ENCODE results near the gene IRS2.
A peak's percentile ranks its signal among the peaks of the same experiment; 100 is the strongest.
"Not testable (repeated sequence)": the region's sequence is repeated elsewhere in the genome, so short reads cannot be mapped to it uniquely, and the experiment has no call there.

The IRS2 gene

DNA sequence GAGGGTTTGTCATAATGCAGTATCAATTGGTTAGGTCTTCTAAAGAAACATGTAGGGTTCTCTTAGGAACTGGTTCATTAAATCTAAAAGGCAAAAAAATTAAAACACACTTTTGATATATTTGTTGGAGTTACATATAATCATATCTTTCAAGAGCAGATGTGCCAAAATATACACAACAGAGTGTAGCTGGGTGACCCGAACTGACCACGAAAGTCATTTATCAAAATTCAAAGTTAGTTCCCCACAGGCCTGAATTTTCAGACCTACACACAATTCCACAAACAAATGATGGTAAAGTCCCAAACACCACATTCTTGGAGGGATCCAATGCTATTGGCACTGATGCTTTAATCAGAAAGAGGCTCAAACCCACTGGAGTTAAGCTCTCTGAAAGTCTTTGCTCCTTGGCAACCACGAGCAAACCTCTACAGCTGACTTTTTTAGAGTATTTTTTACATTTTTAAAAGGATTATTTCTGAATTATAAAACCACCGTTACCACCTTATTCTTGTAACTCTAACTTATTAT is 50.9 kb downstream of the IRS2 start:
- intact Hi-C loops (cut with DNase I; ENCODE audit: low total_unique reads): no loop called here
- H3K27ac ChIP-seq: peak overlapping the region in 1 of 2 donors; percentile 20
- TF ChIP-seq, protein P1, sequence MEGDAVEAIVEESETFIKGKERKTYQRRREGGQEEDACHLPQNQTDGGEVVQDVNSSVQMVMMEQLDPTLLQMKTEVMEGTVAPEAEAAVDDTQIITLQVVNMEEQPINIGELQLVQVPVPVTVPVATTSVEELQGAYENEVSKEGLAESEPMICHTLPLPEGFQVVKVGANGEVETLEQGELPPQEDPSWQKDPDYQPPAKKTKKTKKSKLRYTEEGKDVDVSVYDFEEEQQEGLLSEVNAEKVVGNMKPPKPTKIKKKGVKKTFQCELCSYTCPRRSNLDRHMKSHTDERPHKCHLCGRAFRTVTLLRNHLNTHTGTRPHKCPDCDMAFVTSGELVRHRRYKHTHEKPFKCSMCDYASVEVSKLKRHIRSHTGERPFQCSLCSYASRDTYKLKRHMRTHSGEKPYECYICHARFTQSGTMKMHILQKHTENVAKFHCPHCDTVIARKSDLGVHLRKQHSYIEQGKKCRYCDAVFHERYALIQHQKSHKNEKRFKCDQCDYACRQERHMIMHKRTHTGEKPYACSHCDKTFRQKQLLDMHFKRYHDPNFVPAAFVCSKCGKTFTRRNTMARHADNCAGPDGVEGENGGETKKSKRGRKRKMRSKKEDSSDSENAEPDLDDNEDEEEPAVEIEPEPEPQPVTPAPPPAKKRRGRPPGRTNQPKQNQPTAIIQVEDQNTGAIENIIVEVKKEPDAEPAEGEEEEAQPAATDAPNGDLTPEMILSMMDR (IDR thresholded peaks at IDR 0.05): no peak

DNA sequence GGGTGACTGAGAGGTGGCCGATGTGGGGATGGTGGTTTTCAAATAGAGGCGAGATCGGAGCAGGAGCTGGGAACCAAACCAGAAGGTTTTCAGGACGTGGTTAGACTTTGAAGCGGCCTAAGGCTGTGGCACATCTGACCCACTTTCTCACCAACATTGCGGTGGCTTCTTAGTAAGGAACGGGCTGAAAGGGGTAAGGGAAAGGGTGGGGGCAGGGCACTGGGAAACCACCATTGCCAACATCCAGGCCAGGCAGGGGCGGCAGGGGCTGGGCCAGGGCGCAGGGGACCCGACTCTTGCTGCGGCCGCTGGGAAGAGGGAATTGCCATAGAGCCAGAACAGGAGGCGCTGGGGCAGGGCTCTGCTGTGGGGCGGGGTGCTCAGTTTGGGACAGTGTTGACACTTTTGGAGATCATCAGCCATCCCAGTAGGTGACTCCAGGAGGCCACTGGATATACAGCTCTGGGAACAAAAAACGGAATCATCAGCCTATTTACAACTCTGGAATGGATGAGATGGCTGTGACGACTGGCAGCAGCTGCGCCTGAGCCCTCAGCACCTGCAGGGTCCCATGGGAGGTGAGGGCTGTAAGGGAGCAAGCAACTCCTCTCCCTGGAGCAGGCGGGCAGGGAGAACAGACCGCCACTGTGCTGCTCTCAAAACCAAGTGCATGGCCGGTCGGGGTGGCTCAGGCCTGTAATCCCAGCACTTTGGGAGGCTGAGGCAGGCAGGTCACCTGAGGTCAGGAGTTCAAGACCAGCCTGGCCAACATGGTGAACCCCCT is 52.2 kb downstream of the IRS2 start:
- intact Hi-C loops (cut with DNase I; ENCODE audit: low total_unique reads): no loop called here
- Histone ChIP-seq H3K27me3 (no peaks in the 10 kb centered on the region), H3K4me3 (no peak overlapping the region), H3K9me3 (no peaks in the 10 kb centered on the region), H3K4me1 (peaks cover 0 to 18% (median 0%) of the 10 kb centered on the region in 4 donors), H3K36me3 (no peaks in the 10 kb centered on the region), H3K27ac (no peak overlapping the region)
- DNase-seq: no peak
- TF ChIP-seq, protein P1 (IDR thresholded peaks at IDR 0.05): no peak

More for the DNA sequence above, 50.9 kb downstream of the IRS2 start:
- H3K27me3 ChIP-seq: no peaks in the 10 kb centered on the region
- DNase-seq: no peak
- H3K36me3 ChIP-seq: no peaks in the 10 kb centered on the region
- H3K4me3 ChIP-seq: no peak overlapping the region
- H3K9me3 ChIP-seq: no peaks in the 10 kb centered on the region
- H3K4me1 ChIP-seq: peaks cover 0 to 18% (median 0%) of the 10 kb centered on the region in 4 donors

DNA sequence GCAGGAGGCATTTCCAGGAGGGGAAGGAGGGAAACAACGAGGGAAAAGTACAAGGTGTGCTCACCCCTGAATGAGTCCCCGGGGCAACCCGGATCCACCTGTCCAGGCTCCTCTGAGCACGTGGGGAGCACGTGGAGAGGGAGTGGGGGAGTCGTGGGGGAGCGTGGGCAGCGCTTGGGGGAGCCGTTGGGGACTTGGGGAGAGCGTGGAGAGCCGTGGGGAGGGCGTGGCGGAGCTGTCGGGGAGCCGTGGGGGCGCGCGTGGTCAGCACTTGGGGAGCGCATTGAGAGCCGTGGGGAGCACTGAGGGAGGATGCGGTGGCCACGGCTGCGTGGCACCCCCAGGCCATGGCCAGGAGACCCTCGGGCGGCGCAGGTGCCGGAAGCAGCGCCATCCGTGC is 52.8 kb downstream of the IRS2 start:
- no peak for DNase-seq
- H3K27me3 ChIP-seq: no peaks in the 10 kb centered on the region
- H3K4me3 ChIP-seq: no peak overlapping the region
- intact Hi-C loops (cut with DNase I; ENCODE audit: low total_unique reads): no loop called here
- no peaks in the 10 kb centered on the region for H3K9me3 ChIP-seq
- H3K36me3 ChIP-seq: no peaks in the 10 kb centered on the region
- peaks cover 0 to 18% (median 0%) of the 10 kb centered on the region in 4 donors for H3K4me1 ChIP-seq
- no peak overlapping the region for H3K27ac ChIP-seq
- TF ChIP-seq, protein P1 (IDR thresholded peaks at IDR 0.05): no peak

DNA sequence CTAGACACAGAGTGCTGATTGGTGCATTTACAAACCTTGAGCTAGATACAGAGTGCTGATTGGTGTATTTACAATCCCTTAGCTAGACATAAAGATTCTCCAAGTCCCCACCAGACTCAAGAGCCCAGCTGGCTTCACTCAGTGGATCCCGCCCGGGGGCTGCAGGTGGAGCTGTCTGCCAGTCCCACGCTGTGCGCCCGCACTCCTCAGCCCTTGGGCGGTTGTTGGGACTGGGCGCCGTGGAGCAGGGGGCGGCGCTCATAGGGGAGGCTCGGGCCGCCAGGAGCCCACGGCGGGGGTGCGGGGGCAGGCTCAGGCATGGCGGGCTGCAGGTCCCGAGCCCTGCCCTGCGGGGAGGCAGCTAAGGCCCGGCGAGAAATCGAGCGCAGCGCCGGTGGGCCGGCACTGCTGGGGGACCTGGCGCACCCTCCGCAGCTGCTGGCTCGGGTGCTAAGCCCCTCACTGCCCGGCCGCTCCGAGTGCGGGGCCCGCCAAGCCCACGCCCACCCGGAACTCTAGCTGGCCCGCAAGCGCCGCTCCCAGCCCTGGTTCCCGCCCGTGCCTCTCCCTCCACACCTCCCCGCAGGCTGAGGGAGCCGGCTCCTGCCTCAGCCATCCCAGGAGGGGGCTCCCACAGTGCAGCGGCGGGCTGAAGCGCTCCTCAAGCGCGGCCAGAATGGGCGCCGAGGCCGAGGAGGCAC is 53.8 kb downstream of the IRS2 start:
- peaks cover 0 to 18% (median 0%) of the 10 kb centered on the region in 4 donors for H3K4me1 ChIP-seq
- DNase-seq; H3K27me3 ChIP-seq; H3K9me3 ChIP-seq; H3K4me3 ChIP-seq; intact Hi-C loops (cut with DNase I; ENCODE audit: low total_unique reads); H3K36me3 ChIP-seq; H3K27ac ChIP-seq: not testable (repeated sequence)

DNA sequence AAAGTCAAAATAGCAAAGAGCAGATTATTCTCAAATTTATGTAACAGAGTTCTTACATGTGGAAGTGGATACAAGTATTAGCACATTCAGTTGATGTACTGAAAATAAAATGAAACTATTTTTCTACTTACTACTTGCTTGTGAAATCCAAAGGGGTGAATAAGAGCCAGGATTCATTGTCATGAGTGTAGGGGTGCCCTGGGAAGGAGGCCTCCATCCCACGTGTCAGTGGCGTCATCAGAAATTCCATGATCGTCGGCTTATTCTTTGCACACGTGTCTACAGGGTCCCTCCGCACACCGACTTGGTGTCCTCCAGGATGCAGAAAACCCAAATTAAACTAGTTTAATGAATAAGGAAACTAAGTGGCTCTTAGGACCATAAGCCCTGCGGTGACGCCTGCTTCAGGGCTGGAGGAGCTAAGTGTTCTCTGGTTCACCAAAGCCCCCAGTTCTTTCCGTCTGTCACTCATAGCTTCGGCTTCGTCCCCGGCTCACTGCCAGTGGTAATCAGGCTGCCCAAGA is 55.5 kb downstream of the IRS2 start:
- Histone ChIP-seq H3K27me3 (no peaks in the 10 kb centered on the region), H3K4me3 (no peak overlapping the region), H3K4me1 (peaks cover 0 to 15% (median 0%) of the 10 kb centered on the region in 4 donors), H3K27ac (no peak overlapping the region), H3K9me3 (no peaks in the 10 kb centered on the region), H3K36me3 (no peaks in the 10 kb centered on the region)
- TF ChIP-seq, protein P1 (IDR thresholded peaks at IDR 0.05): no peak
- intact Hi-C loops (cut with DNase I; ENCODE audit: low total_unique reads): no loop called here
- no peak for DNase-seq

All from tibial artery (tissue), 4 donors.